Endothelial cell of umbilical vein (primary cell): ENCODE data around the gene PLA2G5. TPM values are rescaled to one million over a fixed set of nuclear protein-coding genes. Genes with fewer than 3 reads are reported as not detected.

Source experiments
- BruUV-seq: library from RNA; stranded (reverse); fragments of 400-500 nt; replicated peaks from 2 replicates; lab custom pipeline; 2021; lab: Mats Ljungman, UMichigan
- CTCF ChIA-PET: fragments of 300-600, 350-600 bp; sonication (Branson Sonifier 250); formaldehyde crosslinking; loops from one replicate; lab custom pipeline; 2021; ENCODE audit warnings: antibody characterized with exemption, inconsistent platforms; lab: Charles Lee
- POLR2A ChIA-PET: fragments of 300-600, 350-600 bp; sonication (Branson Sonifier 250); formaldehyde crosslinking; loops from one replicate; lab custom pipeline; 2021; ENCODE audit warnings: antibody characterized with exemption, inconsistent platforms; lab: Charles Lee
- DNase-seq: peaks from one replicate; pipeline ENCODE4 v3.0.0-alpha.2; 2011; ENCODE audit warnings: low read depth, low spot score
- FAIRE-seq: peaks from 2 replicates; lab custom pipeline; 2011; peaks lifted over from hg19 to GRCh38; lab: Jason Lieb, UNC
- H2AFZ ChIP-seq: 2 replicates; pipeline ENCODE4 v1.6.0; 2012; ENCODE audit warnings: low read depth, low read length, control low read depth, inconsistent platforms
- H3K27ac ChIP-seq: 2 replicates; pipeline ENCODE4 v1.5.1; 2011; ENCODE audit warnings: low read depth, mild to moderate bottlenecking, control low read depth, low read length, moderate library complexity; ENCODE audit not compliant: insufficient read depth
- H3K27me3 ChIP-seq, 2 experiments: 2 replicates each; pipeline versions ENCODE4 v1.6.0 to v1.6.1; 2011; ENCODE audit warnings: low read length in 2 of 2, mixed read lengths in 1 of 2; ENCODE audit not compliant: control insufficient read depth in 2 of 2, insufficient read depth in 2 of 2
- H3K36me3 ChIP-seq, 2 experiments: 2 replicates in 1 of 2; 3 replicates in 1 of 2; pipeline ENCODE4 v1.5.1; 2011; ENCODE audit warnings: low read length in 2 of 2, mild to moderate bottlenecking in 1 of 2, moderate library complexity in 1 of 2; ENCODE audit not compliant: control insufficient read depth in 2 of 2, insufficient read depth in 2 of 2; ENCODE audit errors: extremely low read depth in 1 of 2
- H3K4me1 ChIP-seq: 3 replicates; pipeline ENCODE4 v1.5.1; 2011; ENCODE audit warnings: mild to moderate bottlenecking, low read length; ENCODE audit not compliant: control insufficient read depth, insufficient read depth; ENCODE audit errors: extremely low read depth
- H3K4me2 ChIP-seq: 2 replicates; pipeline ENCODE4 v1.6.1; 2011; ENCODE audit warnings: low read length, control low read depth, mixed read lengths; ENCODE audit not compliant: insufficient read depth
- H3K4me3 ChIP-seq, 3 experiments: fragments of 200-600 bp in 1 of 3; sonication (generic), shearing (Covaris generic) in 1 of 3; replicated peaks in 1 of 3; 2 replicates each; pipeline ENCODE4 v1.5.1; 2011 to 2016; ENCODE audit warnings: control low read depth in 3 of 3, low read length in 3 of 3, mild to moderate bottlenecking in 2 of 3, inconsistent platforms in 1 of 3, low read depth in 1 of 3, moderate library complexity in 1 of 3; ENCODE audit not compliant: insufficient read depth in 1 of 3
- H3K79me2 ChIP-seq: 2 replicates; pipeline ENCODE4 v1.6.0; 2012; ENCODE audit warnings: low read length, inconsistent platforms; ENCODE audit not compliant: control insufficient read depth, insufficient read depth
- H3K9ac ChIP-seq: replicated peaks from 2 replicates; pipeline ENCODE3; 2011; ENCODE audit warnings: low read length, control low read depth; ENCODE audit not compliant: insufficient read depth; ENCODE audit errors: extremely low read depth
- H3K9me1 ChIP-seq: replicated peaks from 3 replicates; pipeline ENCODE4 v1.6.0; 2011; ENCODE audit warnings: mild to moderate bottlenecking, low read length; ENCODE audit not compliant: control insufficient read depth, insufficient read depth; ENCODE audit errors: extremely low read depth
- H3K9me3 ChIP-seq: replicated peaks from 2 replicates; pipeline ENCODE4 v1.5.1; 2012; ENCODE audit warnings: low read length, inconsistent platforms; ENCODE audit not compliant: control insufficient read depth, insufficient read depth
- H4K20me1 ChIP-seq: replicated peaks from 2 replicates; pipeline ENCODE3; 2011; ENCODE audit warnings: mild to moderate bottlenecking, low read length; ENCODE audit not compliant: control insufficient read depth, insufficient read depth; ENCODE audit errors: extremely low read depth
- EZH2 ChIP-seq: IDR thresholded peaks from 2 replicates; pipeline ENCODE4 v1.6.1; 2012; ENCODE audit warnings: borderline replicate concordance, low read depth, mild to moderate bottlenecking, moderate library complexity, low read length, inconsistent platforms; ENCODE audit not compliant: severe bottlenecking
- FOS ChIP-seq: IDR thresholded peaks from 2 replicates; pipeline ENCODE4 v1.6.1; 2011; ENCODE audit warnings: mild to moderate bottlenecking, low read length, moderate library complexity, borderline replicate concordance; ENCODE audit not compliant: insufficient read depth
- GATA2 ChIP-seq: IDR thresholded peaks from 2 replicates; pipeline ENCODE4 v1.7.0; 2011; ENCODE audit warnings: low read depth, mild to moderate bottlenecking, moderate library complexity, mixed read lengths, low read length; ENCODE audit not compliant: insufficient read length, insufficient read depth
- JUN ChIP-seq: IDR thresholded peaks from 2 replicates; pipeline ENCODE4 v1.6.1; 2011; ENCODE audit warnings: borderline replicate concordance, low read depth; ENCODE audit not compliant: insufficient read length, insufficient read depth
- MAX ChIP-seq: IDR thresholded peaks from 2 replicates; pipeline ENCODE4 v1.6.1; 2011; ENCODE audit not compliant: insufficient read depth, insufficient read length
- MYC ChIP-seq: IDR thresholded peaks from one replicate; pipeline ENCODE4 v1.6.1; 2011; ENCODE audit warnings: mild to moderate bottlenecking, low read depth, low read length
- POLR2A ChIP-seq: IDR thresholded peaks from 2 replicates; pipeline ENCODE4 v1.6.1; 2012; ENCODE audit warnings: low read depth, mild to moderate bottlenecking, control low read depth, low read length
- POLR2AphosphoS5 ChIP-seq: IDR thresholded peaks from 2 replicates; pipeline ENCODE4 v1.6.1; 2012; ENCODE audit warnings: low read depth, mild to moderate bottlenecking, control low read depth, low read length, moderate library complexity; ENCODE audit not compliant: insufficient read depth
- dilution Hi-C: fragments of 300-500 bp; cut with MboI; formaldehyde crosslinking; loops from one replicate; pipeline ENCODE4 v1.15.0; 2019; ENCODE audit warnings: low sequenced_read_pairs; ENCODE audit not compliant: extremely low pct_ligation_motif_present
- intact Hi-C: fragments of 100-400 bp; cut with micrococcal nuclease; formaldehyde crosslinking; loops from one replicate; pipeline ENCODE4 v1.10.0; 2022
- polyA plus RNA-seq, 4 experiments: library from polyadenylated mRNA; depleted of rRNA in 3 of 4; stranded (reverse) in 3 of 4; unstranded in 1 of 4; fragments of >200 nt; gene quantifications; 2 replicates each; pipeline versions ENCODE4 v1.2.1 to v1.2.3, GENCODE V29; 2011 to 2012; ENCODE audit warnings: missing spikeins in 1 of 4
- total RNA-seq: library from RNA; stranded (reverse); gene quantifications from 2 replicates; pipeline ENCODE4 v1.2.3, GENCODE V29; 2021
- TF ChIP-seq, protein P1 (sequence below), 2 donors: IDR thresholded peaks; 1 replicate in 1 of 2; 2 replicates in 1 of 2; pipeline ENCODE4 v1.5.1; 2011; ENCODE audit warnings: low read length in 2 of 2, mild to moderate bottlenecking in 2 of 2, moderate library complexity in 2 of 2, control low read depth in 1 of 2, inconsistent platforms in 1 of 2, low read depth in 1 of 2; ENCODE audit not compliant: insufficient read depth in 1 of 2; ENCODE audit errors: extremely low read depth in 1 of 2

Gene PLA2G5
- total and polyA plus RNA-seq, 2 donors (not counting 3 experiments of a cell fraction or from before 2014, with no cell fraction given), result 0.06 TPM; not detected in 1

DNA sequence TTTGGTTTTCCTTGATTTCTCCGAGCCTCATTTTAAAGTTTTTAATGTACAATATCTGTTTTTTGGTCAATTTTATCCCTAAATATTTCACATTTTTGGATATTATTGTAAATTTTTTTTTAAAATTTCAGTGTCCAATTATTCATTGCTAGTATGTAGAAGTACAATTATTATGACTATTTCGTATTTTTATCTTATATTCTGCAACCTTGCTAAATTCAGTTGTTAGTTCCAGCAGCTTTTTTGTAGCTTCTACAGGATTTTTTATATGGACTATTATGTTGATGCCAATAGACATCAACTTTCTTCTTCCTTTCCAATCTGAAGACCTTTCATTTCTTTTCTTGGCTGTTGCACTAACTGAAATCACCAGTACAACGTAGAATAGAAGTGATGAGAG, 65.0 kb downstream of the PLA2G5 start:
- ChIA-PET CTCF (interaction anchor here (0.9 kb wide), 1 partner anchor 24 kb away, joined by 3 read pairs; no protein-coding TSS in a partner anchor), POLR2A (no interaction called here)
- H2AFZ ChIP-seq, result no peak overlapping the region
- H3K27ac ChIP-seq, result no peak overlapping the region
- no peaks in the 10 kb centered on the region for H3K36me3 ChIP-seq
- H3K27me3 ChIP-seq, result no peaks in the 10 kb centered on the region
- TF ChIP-seq EZH2, result no peak
- no peak for TF ChIP-seq MYC
- TF ChIP-seq, protein P1, sequence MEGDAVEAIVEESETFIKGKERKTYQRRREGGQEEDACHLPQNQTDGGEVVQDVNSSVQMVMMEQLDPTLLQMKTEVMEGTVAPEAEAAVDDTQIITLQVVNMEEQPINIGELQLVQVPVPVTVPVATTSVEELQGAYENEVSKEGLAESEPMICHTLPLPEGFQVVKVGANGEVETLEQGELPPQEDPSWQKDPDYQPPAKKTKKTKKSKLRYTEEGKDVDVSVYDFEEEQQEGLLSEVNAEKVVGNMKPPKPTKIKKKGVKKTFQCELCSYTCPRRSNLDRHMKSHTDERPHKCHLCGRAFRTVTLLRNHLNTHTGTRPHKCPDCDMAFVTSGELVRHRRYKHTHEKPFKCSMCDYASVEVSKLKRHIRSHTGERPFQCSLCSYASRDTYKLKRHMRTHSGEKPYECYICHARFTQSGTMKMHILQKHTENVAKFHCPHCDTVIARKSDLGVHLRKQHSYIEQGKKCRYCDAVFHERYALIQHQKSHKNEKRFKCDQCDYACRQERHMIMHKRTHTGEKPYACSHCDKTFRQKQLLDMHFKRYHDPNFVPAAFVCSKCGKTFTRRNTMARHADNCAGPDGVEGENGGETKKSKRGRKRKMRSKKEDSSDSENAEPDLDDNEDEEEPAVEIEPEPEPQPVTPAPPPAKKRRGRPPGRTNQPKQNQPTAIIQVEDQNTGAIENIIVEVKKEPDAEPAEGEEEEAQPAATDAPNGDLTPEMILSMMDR (IDR thresholded peaks at IDR 0.05; ENCODE audit: extremely low read depth in 1 of 2, insufficient read depth in 1 of 2, low read depth in 1 of 2, low read length in 2 of 2), result no peak
- no peak for TF ChIP-seq FOS
- no peak for TF ChIP-seq GATA2
- TF ChIP-seq POLR2A, result no peak
- TF ChIP-seq POLR2AphosphoS5, result no peak
- no peak for TF ChIP-seq MAX
- no peak for TF ChIP-seq JUN
- H3K4me1 ChIP-seq, result no peaks in the 10 kb centered on the region
- H3K9ac ChIP-seq, result no peak overlapping the region
- no peaks in the 10 kb centered on the region for H4K20me1 ChIP-seq
- BruUV-seq, result no TSS peak
- intact Hi-C loops (no loop called here), dilution Hi-C loops (no loop called here)
- no peaks in the 10 kb centered on the region for H3K9me3 ChIP-seq
- FAIRE-seq, result no peak
- no peak overlapping the region for H3K4me3 ChIP-seq
- no peaks in the 10 kb centered on the region for H3K9me1 ChIP-seq
- no peaks in the 10 kb centered on the region for H3K79me2 ChIP-seq
- H3K4me2 ChIP-seq, result no peak overlapping the region
- DNase-seq, result no peak
